WERI-Rb-1 (cell line): ENCODE results near the gene SPTAN1.

Source experiments
- DNase-seq: peaks from one replicate; pipeline ENCODE4 v3.0.0-alpha.2; 2020
- H3K27ac ChIP-seq: fragments of 250-450 bp; sonication (Bioruptor Pico); 2 replicates; pipeline ENCODE4 v1.5.1; 2020; ENCODE audit warnings: mild to moderate bottlenecking, moderate library complexity
- H3K27me3 ChIP-seq: fragments of 250-450 bp; sonication (Bioruptor Pico); 2 replicates; pipeline ENCODE4 v1.5.1; 2021; ENCODE audit warnings: mild to moderate bottlenecking, low read depth, moderate library complexity; ENCODE audit not compliant: insufficient read depth, severe bottlenecking
- H3K36me3 ChIP-seq: fragments of 250-450 bp; sonication (Bioruptor Pico); 2 replicates; pipeline ENCODE4 v1.5.1; 2020; ENCODE audit warnings: mild to moderate bottlenecking, moderate library complexity
- H3K4me3 ChIP-seq: 2 replicates; pipeline ENCODE4 v1.5.1; 2011; ENCODE audit warnings: low read depth, mild to moderate bottlenecking, control low read depth, low read length
- H3K9me3 ChIP-seq: fragments of 250-450 bp; sonication (Bioruptor Pico); 2 replicates; pipeline ENCODE4 v1.5.1; 2021; ENCODE audit warnings: mild to moderate bottlenecking, moderate library complexity; ENCODE audit not compliant: severe bottlenecking
- TF ChIP-seq, protein P1 (sequence below): IDR thresholded peaks from 2 replicates; pipeline ENCODE4 v1.5.1; 2011; ENCODE audit warnings: low read depth, mild to moderate bottlenecking, control low read depth, inconsistent platforms, low read length

Gene SPTAN1

DNA sequence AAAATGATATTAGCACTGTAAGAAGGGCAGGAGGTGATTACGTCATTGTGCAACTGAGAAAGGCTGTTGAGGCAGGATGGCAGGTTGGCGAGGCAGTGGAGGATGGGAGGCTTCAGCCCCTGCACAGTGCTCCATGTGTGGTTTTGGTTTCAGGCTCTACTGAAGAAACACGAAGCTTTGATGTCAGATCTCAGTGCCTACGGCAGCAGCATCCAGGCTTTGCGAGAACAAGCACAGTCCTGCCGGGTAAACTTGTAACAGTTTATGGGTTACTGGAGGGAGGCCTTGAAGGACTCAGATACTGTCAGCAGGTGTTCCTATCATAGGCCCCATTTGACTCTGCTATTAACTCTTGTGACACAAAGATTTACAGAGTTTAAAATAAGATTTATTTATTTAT lies 35.1 kb downstream of the SPTAN1 start:
- H3K36me3 ChIP-seq = peaks cover 96% of the 10 kb centered on the region
- no peak overlapping the region for H3K27ac ChIP-seq
- no peaks in the 10 kb centered on the region for H3K9me3 ChIP-seq
- H3K27me3 ChIP-seq = no peaks in the 10 kb centered on the region
- H3K4me3 ChIP-seq = no peak overlapping the region
- TF ChIP-seq, protein P1, sequence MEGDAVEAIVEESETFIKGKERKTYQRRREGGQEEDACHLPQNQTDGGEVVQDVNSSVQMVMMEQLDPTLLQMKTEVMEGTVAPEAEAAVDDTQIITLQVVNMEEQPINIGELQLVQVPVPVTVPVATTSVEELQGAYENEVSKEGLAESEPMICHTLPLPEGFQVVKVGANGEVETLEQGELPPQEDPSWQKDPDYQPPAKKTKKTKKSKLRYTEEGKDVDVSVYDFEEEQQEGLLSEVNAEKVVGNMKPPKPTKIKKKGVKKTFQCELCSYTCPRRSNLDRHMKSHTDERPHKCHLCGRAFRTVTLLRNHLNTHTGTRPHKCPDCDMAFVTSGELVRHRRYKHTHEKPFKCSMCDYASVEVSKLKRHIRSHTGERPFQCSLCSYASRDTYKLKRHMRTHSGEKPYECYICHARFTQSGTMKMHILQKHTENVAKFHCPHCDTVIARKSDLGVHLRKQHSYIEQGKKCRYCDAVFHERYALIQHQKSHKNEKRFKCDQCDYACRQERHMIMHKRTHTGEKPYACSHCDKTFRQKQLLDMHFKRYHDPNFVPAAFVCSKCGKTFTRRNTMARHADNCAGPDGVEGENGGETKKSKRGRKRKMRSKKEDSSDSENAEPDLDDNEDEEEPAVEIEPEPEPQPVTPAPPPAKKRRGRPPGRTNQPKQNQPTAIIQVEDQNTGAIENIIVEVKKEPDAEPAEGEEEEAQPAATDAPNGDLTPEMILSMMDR = no peak
- DNase-seq = no peak

DNA sequence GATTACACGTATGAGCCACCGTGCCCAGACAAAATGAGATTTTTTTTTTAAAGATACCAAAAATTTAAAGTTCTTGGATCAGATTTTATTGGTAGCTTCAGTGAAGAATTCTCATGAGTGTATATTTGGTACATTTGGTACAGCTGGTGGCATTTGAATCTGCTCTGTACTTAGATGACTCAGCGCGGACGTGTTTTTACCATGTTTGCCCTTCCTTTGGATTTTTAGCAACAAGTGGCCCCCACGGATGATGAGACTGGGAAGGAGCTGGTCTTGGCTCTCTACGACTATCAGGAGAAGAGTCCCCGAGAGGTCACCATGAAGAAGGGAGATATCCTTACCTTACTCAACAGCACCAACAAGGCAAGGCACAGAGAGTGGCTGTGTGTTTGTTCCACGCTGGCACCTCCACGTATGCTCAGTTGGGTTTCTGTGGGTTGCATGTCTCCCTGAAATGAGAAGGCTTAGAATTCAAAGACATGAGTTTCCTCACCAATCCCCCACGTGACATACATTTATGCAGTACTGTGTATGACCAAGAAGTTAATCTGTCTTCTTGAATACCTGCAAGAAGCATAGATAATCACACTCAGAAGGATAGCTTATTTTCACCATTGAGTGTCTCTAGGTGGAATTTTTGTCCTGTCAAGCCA lies 36.3 kb downstream of the SPTAN1 start:
- TF ChIP-seq, protein P1 = no peak
- no peak for DNase-seq

DNA sequence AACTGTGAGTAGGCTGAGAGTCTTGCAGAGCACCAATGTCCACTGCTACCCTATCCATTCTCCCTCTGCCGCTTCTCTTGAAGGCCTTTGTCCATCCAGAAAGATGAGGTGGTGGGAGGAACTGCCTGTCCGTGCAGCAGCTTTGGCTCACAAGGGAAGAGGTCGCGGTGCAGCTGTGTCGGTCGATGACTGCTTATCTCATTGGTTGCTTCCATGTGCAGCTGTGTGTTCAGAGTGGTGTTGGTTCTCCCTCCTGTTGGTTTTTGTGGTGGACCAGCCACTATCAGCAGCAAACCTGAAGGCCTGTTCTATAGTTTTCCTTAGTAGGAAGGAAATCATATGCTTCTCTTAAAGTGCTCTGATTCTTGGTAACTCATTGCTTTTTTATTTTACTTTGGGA lies 40.7 kb downstream of the SPTAN1 start:
- DNase-seq = no peak
- Histone ChIP-seq H3K27ac (no peak overlapping the region), H3K4me3 (no peak overlapping the region), H3K9me3 (no peaks in the 10 kb centered on the region), H3K36me3 (peaks cover 97% of the 10 kb centered on the region), H3K27me3 (no peaks in the 10 kb centered on the region)
- TF ChIP-seq, protein P1 = no peak

More for the DNA sequence above, 36.3 kb downstream of the SPTAN1 start:
- H3K27me3 ChIP-seq = no peaks in the 10 kb centered on the region
- no peak overlapping the region for H3K4me3 ChIP-seq
- H3K36me3 ChIP-seq = peaks cover 96% of the 10 kb centered on the region
- H3K27ac ChIP-seq = no peak overlapping the region
- no peaks in the 10 kb centered on the region for H3K9me3 ChIP-seq

DNA sequence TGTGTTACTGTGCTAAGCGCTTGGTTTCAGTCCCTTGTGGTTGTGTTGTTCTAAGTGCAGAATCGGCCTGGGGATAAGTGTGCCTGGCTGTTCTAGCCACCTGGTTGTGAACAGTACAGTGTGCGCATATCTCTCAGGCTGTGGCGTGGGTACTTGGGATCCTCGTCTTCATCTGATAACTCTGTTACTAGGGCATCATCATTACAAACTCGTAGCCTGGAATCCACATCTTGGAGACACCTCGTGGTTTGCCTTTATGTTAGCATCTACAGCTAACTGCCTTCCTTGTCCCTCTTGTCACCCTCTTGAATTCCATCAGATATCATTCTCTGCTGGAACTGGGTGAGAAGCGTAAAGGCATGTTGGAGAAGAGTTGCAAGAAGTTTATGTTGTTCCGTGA lies 41.5 kb downstream of the SPTAN1 start:
- Histone ChIP-seq H3K9me3 (no peaks in the 10 kb centered on the region), H3K27ac (no peak overlapping the region), H3K36me3 (peaks cover 97% of the 10 kb centered on the region), H3K27me3 (no peaks in the 10 kb centered on the region), H3K4me3 (no peak overlapping the region)
- DNase-seq = no peak
- TF ChIP-seq, protein P1 = no peak

DNA sequence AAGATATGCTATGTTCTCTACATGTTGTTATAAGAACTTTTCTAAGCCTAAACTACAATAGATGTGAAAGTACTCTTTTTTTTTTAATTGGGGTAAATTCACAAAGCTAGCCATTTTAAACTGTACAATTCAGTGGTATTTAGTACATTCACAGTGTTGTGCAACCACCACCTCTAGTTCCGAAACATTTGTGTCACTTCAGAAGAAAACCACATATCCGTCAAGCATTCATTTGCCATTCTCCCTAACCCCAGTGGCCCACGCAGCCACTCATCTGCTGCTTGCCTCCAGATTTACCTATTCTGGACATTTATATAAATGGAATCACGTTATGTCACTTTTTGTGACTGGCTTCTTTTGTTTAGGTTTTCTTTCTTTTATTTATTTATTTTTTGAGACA lies 43.1 kb downstream of the SPTAN1 start:
- Histone ChIP-seq H3K27ac (no peak overlapping the region), H3K36me3 (peaks cover 100% of the 10 kb centered on the region), H3K9me3 (no peaks in the 10 kb centered on the region), H3K4me3 (no peak overlapping the region), H3K27me3 (no peaks in the 10 kb centered on the region)
- TF ChIP-seq, protein P1 = no peak
- no peak for DNase-seq

DNA sequence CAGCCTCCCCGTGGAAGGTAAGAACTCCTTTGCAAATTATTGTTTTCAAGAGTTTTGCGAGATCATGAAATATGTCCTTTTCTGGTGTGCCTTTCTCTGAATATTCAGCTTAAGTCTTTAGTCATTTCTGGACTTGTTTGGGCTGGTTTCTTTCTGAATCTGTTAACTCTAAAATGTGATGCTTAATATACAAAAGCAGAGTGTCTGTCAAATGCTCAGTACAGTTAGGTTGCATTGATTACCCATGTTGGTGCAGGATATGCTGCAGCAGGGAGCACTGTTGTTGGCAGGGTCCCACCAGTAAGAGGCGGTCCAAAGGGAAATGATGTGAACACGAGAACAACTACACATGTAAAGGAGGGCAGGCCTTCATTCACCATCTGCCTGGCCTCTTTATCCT lies 47.7 kb downstream of the SPTAN1 start:
- H3K27me3 ChIP-seq = no peaks in the 10 kb centered on the region
- H3K36me3 ChIP-seq = peaks cover 96% of the 10 kb centered on the region
- TF ChIP-seq, protein P1 = no peak
- no peak overlapping the region for H3K27ac ChIP-seq
- no peak overlapping the region for H3K4me3 ChIP-seq
- no peak for DNase-seq
- no peaks in the 10 kb centered on the region for H3K9me3 ChIP-seq
